Adrenal gland (tissue), 5 donors: ENCODE measurements around the gene GPRIN3.

Experiments
- POLR2A ChIP-seq, 2 donors: fragments of 450-650 bp; IDR thresholded peaks; one replicate each; pipeline ENCODE4 v1.6.1; 2017; ENCODE audit warnings: antibody characterized with exemption in 2 of 2, mild to moderate bottlenecking in 2 of 2, moderate library complexity in 1 of 2
- TF ChIP-seq, protein P1 (sequence below), 6 experiments: fragments of 450-650 bp in 4 of 6; fragments of 200-600 bp in 2 of 6; sonication (generic) in 1 of 6; IDR thresholded peaks; 1 replicate in 5 of 6; 2 replicates in 1 of 6; pipeline versions ENCODE4 v1.5.1 to v1.8.0; 2016 to 2021; ENCODE audit warnings: antibody characterized with exemption in 6 of 6, mild to moderate bottlenecking in 2 of 6, moderate library complexity in 1 of 6
- donor health status: DM: no; HTN: no; CAD: no.

- TF ChIP-seq, protein P1, sequence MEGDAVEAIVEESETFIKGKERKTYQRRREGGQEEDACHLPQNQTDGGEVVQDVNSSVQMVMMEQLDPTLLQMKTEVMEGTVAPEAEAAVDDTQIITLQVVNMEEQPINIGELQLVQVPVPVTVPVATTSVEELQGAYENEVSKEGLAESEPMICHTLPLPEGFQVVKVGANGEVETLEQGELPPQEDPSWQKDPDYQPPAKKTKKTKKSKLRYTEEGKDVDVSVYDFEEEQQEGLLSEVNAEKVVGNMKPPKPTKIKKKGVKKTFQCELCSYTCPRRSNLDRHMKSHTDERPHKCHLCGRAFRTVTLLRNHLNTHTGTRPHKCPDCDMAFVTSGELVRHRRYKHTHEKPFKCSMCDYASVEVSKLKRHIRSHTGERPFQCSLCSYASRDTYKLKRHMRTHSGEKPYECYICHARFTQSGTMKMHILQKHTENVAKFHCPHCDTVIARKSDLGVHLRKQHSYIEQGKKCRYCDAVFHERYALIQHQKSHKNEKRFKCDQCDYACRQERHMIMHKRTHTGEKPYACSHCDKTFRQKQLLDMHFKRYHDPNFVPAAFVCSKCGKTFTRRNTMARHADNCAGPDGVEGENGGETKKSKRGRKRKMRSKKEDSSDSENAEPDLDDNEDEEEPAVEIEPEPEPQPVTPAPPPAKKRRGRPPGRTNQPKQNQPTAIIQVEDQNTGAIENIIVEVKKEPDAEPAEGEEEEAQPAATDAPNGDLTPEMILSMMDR (IDR thresholded peaks at IDR 0.05), result no peak
- no peak for TF ChIP-seq POLR2A (IDR thresholded peaks at IDR 0.05)
Observed at GRCh38 chr4:89294573-89295269, 12.9 kb downstream of the GPRIN3 start.
